PC-3 (cell line): ENCODE results near the gene SMYD3.
A peak's percentile ranks its signal among the peaks of the same experiment; 100 is the strongest.

Source experiments
- EZH2 ChIP-seq: fragments of 300-600 bp; sonication (generic); IDR thresholded peaks from one replicate; pipeline ENCODE4 v1.6.1; 2017; ENCODE audit warnings: antibody characterized with exemption, mild to moderate bottlenecking, low read length; ENCODE audit not compliant: unreplicated experiment
- EZH2phosphoT487 ChIP-seq: fragments of 300-600 bp; sonication (generic); IDR thresholded peaks from 2 replicates; pipeline ENCODE4 v1.6.1; 2018; ENCODE audit warnings: mild to moderate bottlenecking, antibody characterized with exemption, low read length, borderline replicate concordance
- TF ChIP-seq, protein P1 (sequence below): fragments of 300-600 bp; sonication (generic); conservative IDR thresholded peaks from 2 replicates; pipeline ENCODE4 v1.5.1; 2017; ENCODE audit warnings: antibody characterized with exemption, low read depth, mild to moderate bottlenecking, low read length

DNA sequence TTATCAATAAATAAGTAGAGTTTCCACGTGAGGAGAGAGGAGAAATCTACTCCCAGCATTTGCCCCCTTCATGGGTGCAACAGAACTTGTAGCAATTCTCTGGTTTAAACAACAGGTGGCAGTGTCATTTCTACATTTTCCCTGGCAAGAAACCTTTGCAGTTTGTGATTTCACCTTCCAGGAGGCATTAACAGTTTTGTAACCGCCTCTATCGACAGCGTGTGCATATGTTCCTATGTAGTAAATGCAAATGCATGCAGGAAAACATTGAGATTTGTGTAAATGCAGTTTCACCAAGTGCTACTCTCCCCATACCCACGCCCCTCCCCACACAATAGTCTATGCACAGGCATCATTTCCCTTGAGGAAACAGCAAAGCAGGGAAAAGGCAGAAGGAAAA is 494.7 kb downstream of the SMYD3 start:
- TF ChIP-seq, protein P1, sequence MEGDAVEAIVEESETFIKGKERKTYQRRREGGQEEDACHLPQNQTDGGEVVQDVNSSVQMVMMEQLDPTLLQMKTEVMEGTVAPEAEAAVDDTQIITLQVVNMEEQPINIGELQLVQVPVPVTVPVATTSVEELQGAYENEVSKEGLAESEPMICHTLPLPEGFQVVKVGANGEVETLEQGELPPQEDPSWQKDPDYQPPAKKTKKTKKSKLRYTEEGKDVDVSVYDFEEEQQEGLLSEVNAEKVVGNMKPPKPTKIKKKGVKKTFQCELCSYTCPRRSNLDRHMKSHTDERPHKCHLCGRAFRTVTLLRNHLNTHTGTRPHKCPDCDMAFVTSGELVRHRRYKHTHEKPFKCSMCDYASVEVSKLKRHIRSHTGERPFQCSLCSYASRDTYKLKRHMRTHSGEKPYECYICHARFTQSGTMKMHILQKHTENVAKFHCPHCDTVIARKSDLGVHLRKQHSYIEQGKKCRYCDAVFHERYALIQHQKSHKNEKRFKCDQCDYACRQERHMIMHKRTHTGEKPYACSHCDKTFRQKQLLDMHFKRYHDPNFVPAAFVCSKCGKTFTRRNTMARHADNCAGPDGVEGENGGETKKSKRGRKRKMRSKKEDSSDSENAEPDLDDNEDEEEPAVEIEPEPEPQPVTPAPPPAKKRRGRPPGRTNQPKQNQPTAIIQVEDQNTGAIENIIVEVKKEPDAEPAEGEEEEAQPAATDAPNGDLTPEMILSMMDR: peak; percentile 85
- TF ChIP-seq EZH2 (no peak), EZH2phosphoT487 (no peak)
